Keratinocyte (primary cell): ENCODE measurements around the gene MAB21L4.

ENCODE experiments used
- EZH2 ChIP-seq: IDR thresholded peaks from one replicate; pipeline ENCODE4 v1.6.1; 2012; ENCODE audit warnings: inconsistent platforms, mild to moderate bottlenecking, low read length, moderate library complexity
- TF ChIP-seq, protein P1 (sequence below), 3 experiments: IDR thresholded peaks in 1 of 3; conservative IDR thresholded peaks in 1 of 3; optimal IDR thresholded peaks in 1 of 3; 2 replicates in 2 of 3; 3 replicates in 1 of 3; pipeline versions ENCODE3 to v1.5.1; 2011; ENCODE audit warnings: low read length in 3 of 3, mild to moderate bottlenecking in 3 of 3, moderate library complexity in 2 of 3, control low read depth in 1 of 3, inconsistent platforms in 1 of 3; ENCODE audit not compliant: insufficient read depth in 2 of 3; ENCODE audit errors: extremely low read depth in 1 of 3

DNA sequence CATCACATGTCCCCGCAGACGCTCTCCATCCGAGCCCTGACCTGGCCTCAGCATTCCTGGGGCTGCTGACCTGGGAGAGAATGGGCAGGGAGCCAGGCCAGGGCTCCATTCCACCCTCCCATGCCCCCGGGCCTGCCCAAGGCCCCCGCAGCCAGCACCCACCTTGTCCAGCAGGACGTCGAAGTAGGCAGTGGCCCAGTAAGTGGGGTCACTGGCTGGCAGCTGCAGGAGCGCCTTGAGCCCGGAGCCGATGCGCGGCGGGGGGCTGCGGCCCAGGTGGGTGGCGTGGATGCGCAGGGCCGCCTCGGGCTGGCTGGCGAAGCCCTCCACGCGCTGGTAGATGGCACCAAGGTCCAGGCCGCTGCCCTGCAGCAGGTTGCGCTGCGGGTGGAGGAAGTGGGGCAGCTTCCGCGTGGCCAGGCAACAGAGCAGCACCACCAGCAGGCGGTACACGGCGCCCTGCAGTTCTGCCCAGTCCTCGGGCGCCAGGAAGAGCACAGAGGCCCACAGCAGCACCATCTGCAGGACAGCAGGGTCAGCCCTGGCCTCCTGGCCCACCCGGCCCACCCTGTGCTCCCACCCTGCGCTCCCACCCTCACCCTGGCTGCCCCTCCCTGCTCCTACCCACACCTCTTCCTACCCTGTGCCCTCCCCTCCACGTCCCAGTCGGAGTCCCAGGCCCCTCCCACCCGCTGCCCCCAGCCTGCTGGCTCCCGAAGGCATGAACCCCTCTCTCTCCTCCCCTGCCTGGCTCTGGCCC lies 7.6 kb downstream of the MAB21L4 start:
- TF ChIP-seq, protein P1, sequence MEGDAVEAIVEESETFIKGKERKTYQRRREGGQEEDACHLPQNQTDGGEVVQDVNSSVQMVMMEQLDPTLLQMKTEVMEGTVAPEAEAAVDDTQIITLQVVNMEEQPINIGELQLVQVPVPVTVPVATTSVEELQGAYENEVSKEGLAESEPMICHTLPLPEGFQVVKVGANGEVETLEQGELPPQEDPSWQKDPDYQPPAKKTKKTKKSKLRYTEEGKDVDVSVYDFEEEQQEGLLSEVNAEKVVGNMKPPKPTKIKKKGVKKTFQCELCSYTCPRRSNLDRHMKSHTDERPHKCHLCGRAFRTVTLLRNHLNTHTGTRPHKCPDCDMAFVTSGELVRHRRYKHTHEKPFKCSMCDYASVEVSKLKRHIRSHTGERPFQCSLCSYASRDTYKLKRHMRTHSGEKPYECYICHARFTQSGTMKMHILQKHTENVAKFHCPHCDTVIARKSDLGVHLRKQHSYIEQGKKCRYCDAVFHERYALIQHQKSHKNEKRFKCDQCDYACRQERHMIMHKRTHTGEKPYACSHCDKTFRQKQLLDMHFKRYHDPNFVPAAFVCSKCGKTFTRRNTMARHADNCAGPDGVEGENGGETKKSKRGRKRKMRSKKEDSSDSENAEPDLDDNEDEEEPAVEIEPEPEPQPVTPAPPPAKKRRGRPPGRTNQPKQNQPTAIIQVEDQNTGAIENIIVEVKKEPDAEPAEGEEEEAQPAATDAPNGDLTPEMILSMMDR (optimal IDR thresholded peaks at IDR 0.05 in 1 of 3, IDR thresholded peaks at IDR 0.05 in 1 of 3, conservative IDR thresholded peaks at IDR 0.05 in 1 of 3; ENCODE audit: extremely low read depth in 1 of 3, insufficient read depth in 2 of 3, low read length in 3 of 3), result no peak
- no peak for TF ChIP-seq EZH2
